DND-41 (cell line): ENCODE data around the gene EDAR.

Experiments
- ATAC-seq: fragments of 200-7000 bp; cut with Tn5 transposase; 3 replicates; pipeline ENCODE4 v1.9.1; 2021; ENCODE audit warnings: low read depth; ENCODE audit not compliant: insufficient read depth
- DNase-seq: peaks from one replicate; pipeline ENCODE4 v3.0.0-alpha.2; 2020
- H2AFZ ChIP-seq: 2 replicates; pipeline ENCODE4 v1.6.0; 2012; ENCODE audit warnings: low read depth, low read length
- H3K27ac ChIP-seq: 2 replicates; pipeline ENCODE4 v1.5.1; 2012; ENCODE audit warnings: low read length, inconsistent platforms
- H3K27me3 ChIP-seq: fragments of 200-600 bp; sonication (generic); 2 replicates; pipeline ENCODE4 v1.6.0; 2012; ENCODE audit warnings: low read length, mild to moderate bottlenecking, inconsistent platforms; ENCODE audit not compliant: insufficient read depth, poor library complexity
- H3K36me3 ChIP-seq: 2 replicates; pipeline ENCODE4 v1.5.1; 2012; ENCODE audit warnings: low read length, inconsistent platforms; ENCODE audit not compliant: insufficient read depth
- H3K4me1 ChIP-seq: 2 replicates; pipeline ENCODE4 v1.5.1; 2012; ENCODE audit warnings: mild to moderate bottlenecking, low read length; ENCODE audit not compliant: insufficient read depth
- H3K4me2 ChIP-seq: 2 replicates; pipeline ENCODE4 v1.6.0; 2012; ENCODE audit warnings: mild to moderate bottlenecking, moderate library complexity, low read length, inconsistent platforms; ENCODE audit not compliant: insufficient read depth
- H3K4me3 ChIP-seq, 2 experiments: fragments of 200-600 bp in 1 of 2; shearing (Covaris generic) in 1 of 2; 2 replicates each; pipeline ENCODE4 v1.5.1; 2012 to 2016; ENCODE audit warnings: inconsistent platforms in 2 of 2, low read length in 2 of 2, mild to moderate bottlenecking in 2 of 2, low read depth in 1 of 2, moderate library complexity in 1 of 2
- H3K79me2 ChIP-seq: 2 replicates; pipeline ENCODE4 v1.6.0; 2012; ENCODE audit warnings: low read length, inconsistent platforms; ENCODE audit not compliant: insufficient read depth
- H3K9ac ChIP-seq: 2 replicates; pipeline ENCODE4 v1.6.0; 2012; ENCODE audit warnings: low read depth, mild to moderate bottlenecking, inconsistent platforms, low read length, moderate library complexity
- H3K9me3 ChIP-seq: 2 replicates; pipeline ENCODE4 v1.5.1; 2012; ENCODE audit warnings: low read length, moderate library complexity, mild to moderate bottlenecking, inconsistent platforms; ENCODE audit not compliant: insufficient read depth, severe bottlenecking
- H4K20me1 ChIP-seq: 2 replicates; pipeline ENCODE4 v1.6.0; 2012; ENCODE audit warnings: low read length; ENCODE audit not compliant: insufficient read depth
- EZH2 ChIP-seq: IDR thresholded peaks from 3 replicates; pipeline ENCODE4 v1.6.1; 2012; ENCODE audit warnings: borderline replicate concordance, low read depth, mild to moderate bottlenecking, moderate library complexity, low read length, inconsistent platforms; ENCODE audit not compliant: severe bottlenecking
- TF ChIP-seq, protein P1 (sequence below): IDR thresholded peaks from 2 replicates; pipeline ENCODE4 v1.5.1; 2012; ENCODE audit warnings: borderline replicate concordance, low read length, moderate library complexity, mild to moderate bottlenecking; ENCODE audit not compliant: poor library complexity, severe bottlenecking; ENCODE audit errors: extremely low read depth

The EDAR gene

DNA sequence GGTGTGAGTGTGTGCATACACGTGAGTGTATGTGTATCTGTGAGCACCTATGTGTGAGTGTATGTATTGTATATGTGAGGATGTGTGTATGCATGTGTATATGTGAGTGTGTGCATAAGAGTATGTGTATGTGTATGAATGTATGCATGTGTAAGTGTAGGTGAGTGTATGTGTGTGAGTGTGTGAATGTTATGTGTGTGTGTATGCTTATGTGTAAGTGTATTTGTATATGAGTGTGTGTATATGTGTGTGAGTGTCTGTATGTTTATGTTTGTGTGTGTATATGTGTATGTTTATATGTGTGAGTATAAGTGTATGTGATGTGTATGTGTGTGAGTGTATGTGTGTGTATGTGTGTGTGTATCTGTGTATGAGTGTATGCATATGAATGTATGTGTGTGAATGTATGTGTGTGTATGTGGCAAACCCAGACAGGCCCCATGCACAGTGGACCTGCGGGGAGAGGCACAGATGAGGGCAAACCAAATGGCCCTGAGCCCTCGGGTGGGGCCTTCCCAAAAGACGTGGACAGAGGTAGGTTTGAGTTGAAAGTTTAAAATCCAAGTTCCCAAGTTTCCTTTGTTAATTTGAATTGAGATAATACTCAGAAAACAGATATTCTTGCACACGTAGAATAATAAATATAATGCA is 51.5 kb downstream of the EDAR start:
- Histone ChIP-seq H3K27me3 (no peaks in the 10 kb centered on the region), H3K4me2 (no peak overlapping the region), H4K20me1 (no peaks in the 10 kb centered on the region), H3K79me2 (no peaks in the 10 kb centered on the region), H3K36me3 (no peaks in the 10 kb centered on the region), H3K4me3 (no peak overlapping the region), H3K9ac (no peak overlapping the region), H3K4me1 (peaks cover 6% of the 10 kb centered on the region), H3K27ac (no peak overlapping the region), H2AFZ (no peak overlapping the region), H3K9me3 (no peaks in the 10 kb centered on the region)
- ATAC-seq (no peak), DNase-seq (no peak)
- TF ChIP-seq EZH2: no peak
- TF ChIP-seq, protein P1, sequence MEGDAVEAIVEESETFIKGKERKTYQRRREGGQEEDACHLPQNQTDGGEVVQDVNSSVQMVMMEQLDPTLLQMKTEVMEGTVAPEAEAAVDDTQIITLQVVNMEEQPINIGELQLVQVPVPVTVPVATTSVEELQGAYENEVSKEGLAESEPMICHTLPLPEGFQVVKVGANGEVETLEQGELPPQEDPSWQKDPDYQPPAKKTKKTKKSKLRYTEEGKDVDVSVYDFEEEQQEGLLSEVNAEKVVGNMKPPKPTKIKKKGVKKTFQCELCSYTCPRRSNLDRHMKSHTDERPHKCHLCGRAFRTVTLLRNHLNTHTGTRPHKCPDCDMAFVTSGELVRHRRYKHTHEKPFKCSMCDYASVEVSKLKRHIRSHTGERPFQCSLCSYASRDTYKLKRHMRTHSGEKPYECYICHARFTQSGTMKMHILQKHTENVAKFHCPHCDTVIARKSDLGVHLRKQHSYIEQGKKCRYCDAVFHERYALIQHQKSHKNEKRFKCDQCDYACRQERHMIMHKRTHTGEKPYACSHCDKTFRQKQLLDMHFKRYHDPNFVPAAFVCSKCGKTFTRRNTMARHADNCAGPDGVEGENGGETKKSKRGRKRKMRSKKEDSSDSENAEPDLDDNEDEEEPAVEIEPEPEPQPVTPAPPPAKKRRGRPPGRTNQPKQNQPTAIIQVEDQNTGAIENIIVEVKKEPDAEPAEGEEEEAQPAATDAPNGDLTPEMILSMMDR: no peak

DNA sequence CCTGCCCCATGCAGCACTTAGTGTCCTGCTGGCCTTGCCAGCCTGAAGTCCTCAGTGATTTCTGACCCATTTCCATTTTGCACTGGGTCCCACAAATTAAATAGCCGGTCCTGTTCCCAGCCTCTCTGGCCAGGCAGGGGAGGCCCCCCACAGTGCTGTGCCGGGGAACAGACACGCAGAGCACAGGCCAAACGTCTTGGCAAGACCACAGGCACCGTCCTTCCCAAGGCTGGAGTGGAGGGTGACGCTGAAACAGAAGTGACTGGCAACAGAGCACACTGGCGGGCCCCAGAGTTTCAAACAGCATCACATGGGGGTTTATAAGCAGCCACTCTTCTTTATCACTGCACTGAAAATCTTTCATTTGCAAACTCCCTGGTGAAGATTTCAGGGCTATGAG is 52.2 kb downstream of the EDAR start:
- ATAC-seq (no peak), DNase-seq (no peak)
- Histone ChIP-seq H3K9me3 (no peaks in the 10 kb centered on the region), H3K27ac (no peak overlapping the region), H3K4me1 (peaks cover 6% of the 10 kb centered on the region), H2AFZ (no peak overlapping the region), H4K20me1 (no peaks in the 10 kb centered on the region), H3K36me3 (no peaks in the 10 kb centered on the region), H3K4me2 (no peak overlapping the region), H3K4me3 (no peak overlapping the region), H3K27me3 (no peaks in the 10 kb centered on the region), H3K9ac (no peak overlapping the region), H3K79me2 (no peaks in the 10 kb centered on the region)
- TF ChIP-seq, protein P1: no peak
- TF ChIP-seq EZH2: no peak

DNA sequence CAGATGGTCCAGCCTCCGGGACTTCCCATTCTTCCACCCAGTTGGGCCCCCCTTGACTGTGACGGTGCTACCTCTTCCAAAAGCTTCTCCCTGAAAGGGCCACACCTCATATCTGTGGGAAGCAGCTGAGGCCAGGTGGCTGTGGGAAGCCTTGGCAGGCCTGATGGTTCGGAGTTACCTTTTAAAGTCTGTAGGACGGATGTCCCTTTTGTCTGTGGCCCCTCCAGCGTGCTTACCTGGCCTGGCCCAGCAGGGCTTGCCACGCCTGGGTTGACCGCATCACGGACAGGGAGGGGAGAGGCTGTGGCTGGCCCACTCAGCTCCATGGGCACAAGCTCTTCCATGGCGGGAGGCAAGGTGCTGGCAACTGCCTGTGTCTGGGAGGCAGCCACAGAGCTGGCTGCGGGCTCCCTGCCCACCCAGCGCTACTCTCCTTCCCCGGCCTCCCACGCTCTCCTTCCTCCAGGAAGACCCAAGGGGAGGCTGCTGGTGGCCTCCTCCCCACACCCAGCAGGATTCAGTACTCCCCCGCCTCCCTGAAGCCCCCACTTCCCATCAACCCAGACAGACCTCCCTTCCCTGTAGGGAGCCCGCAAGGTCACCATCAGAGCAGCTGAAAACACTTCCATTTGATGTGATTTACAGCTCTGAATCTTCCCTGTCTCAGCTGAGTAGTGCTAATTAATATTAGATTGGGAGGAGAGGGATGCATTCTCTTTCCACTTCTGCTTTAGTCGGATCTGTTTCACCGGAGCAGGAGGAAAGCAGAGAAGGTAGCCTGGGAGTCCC is 52.8 kb downstream of the EDAR start:
- no peaks in the 10 kb centered on the region for H3K27me3 ChIP-seq
- ATAC-seq: no peak

More for the DNA sequence above, 52.8 kb downstream of the EDAR start:
- no peaks in the 10 kb centered on the region for H3K36me3 ChIP-seq
- H3K9me3 ChIP-seq: no peaks in the 10 kb centered on the region
- no peak for DNase-seq
- peaks cover 6% of the 10 kb centered on the region for H3K4me1 ChIP-seq
- H3K4me3 ChIP-seq: no peak overlapping the region
- H3K79me2 ChIP-seq: no peaks in the 10 kb centered on the region
- TF ChIP-seq, protein P1: no peak
- no peak for TF ChIP-seq EZH2
- no peak overlapping the region for H3K9ac ChIP-seq
- H3K27ac ChIP-seq: no peak overlapping the region
- no peaks in the 10 kb centered on the region for H4K20me1 ChIP-seq
- no peak overlapping the region for H3K4me2 ChIP-seq
- no peak overlapping the region for H2AFZ ChIP-seq
